Right hindlimb (tissue), 1 donor: ENCODE results near the gene GMDS.
A peak's percentile ranks its signal among the peaks of the same experiment; 100 is the strongest.

Experiments
- DNase-seq: peaks from one replicate; pipeline ENCODE4 v3.0.0-alpha.2; 2018

Gene GMDS

GRCh38 chr6:1884313-1884712 lies 361.1 kb downstream of the GMDS start:
- DNase-seq: no peak

- no peak for DNase-seq
Observed at GRCh38 chr6:1878330-1878729, 367.1 kb downstream of the GMDS start.

- DNase-seq: no peak
Observed at GRCh38 chr6:1873781-1874180, 371.6 kb downstream of the GMDS start.

GRCh38 chr6:1872649-1873131 lies 372.7 kb downstream of the GMDS start:
- peak; percentile 74 for DNase-seq

GRCh38 chr6:1871724-1872315 lies 373.6 kb downstream of the GMDS start:
- peak; percentile 54 for DNase-seq

- no peak for DNase-seq
Observed at GRCh38 chr6:1870932-1871331, 374.5 kb downstream of the GMDS start.

GRCh38 chr6:1870251-1870650 lies 375.2 kb downstream of the GMDS start:
- no peak for DNase-seq

- no peak for DNase-seq
Observed at GRCh38 chr6:1869769-1870168, 375.6 kb downstream of the GMDS start.

- no peak for DNase-seq
Observed at GRCh38 chr6:1869308-1869707, 376.1 kb downstream of the GMDS start.

- no peak for DNase-seq
Observed at GRCh38 chr6:1868561-1869261, 376.7 kb downstream of the GMDS start.

- DNase-seq: no peak
Observed at GRCh38 chr6:1867197-1867596, 378.2 kb downstream of the GMDS start.

GRCh38 chr6:1865585-1865984 lies 379.8 kb downstream of the GMDS start:
- no peak for DNase-seq

GRCh38 chr6:1864496-1864895 lies 380.9 kb downstream of the GMDS start:
- DNase-seq: no peak

- no peak for DNase-seq
Observed at GRCh38 chr6:1862411-1862810, 383.0 kb downstream of the GMDS start.

GRCh38 chr6:1860756-1861348 lies 384.6 kb downstream of the GMDS start:
- no peak for DNase-seq

GRCh38 chr6:1858859-1859258 lies 386.5 kb downstream of the GMDS start:
- DNase-seq: no peak

GRCh38 chr6:1858196-1858595 lies 387.2 kb downstream of the GMDS start:
- DNase-seq: peak; percentile 44

GRCh38 chr6:1856381-1856780 lies 389.0 kb downstream of the GMDS start:
- no peak for DNase-seq

GRCh38 chr6:1855890-1856289 lies 389.5 kb downstream of the GMDS start:
- DNase-seq: no peak

GRCh38 chr6:1854296-1854695 lies 391.1 kb downstream of the GMDS start:
- no peak for DNase-seq

GRCh38 chr6:1853761-1854160 lies 391.6 kb downstream of the GMDS start:
- no peak for DNase-seq

GRCh38 chr6:1851681-1852456 lies 393.5 kb downstream of the GMDS start:
- DNase-seq: no peak

- DNase-seq: no peak
Observed at GRCh38 chr6:1850840-1851157, 394.6 kb downstream of the GMDS start.
